Activated effector memory CD4-positive, alpha-beta T cell treated with anti-CD3 and anti-CD28 coated beads, Interleukin-2, amount 50 U/mL, for 16 hours (primary cell): ENCODE measurements around the gene UFSP1.
"Not testable (repeated sequence)": the region's sequence is repeated elsewhere in the genome, so short reads cannot be mapped to it uniquely, and the experiment has no call there.

Experiments
- DNase-seq: peaks from one replicate; pipeline ENCODE4 v3.0.0-alpha.2; 2020

Gene UFSP1

DNA sequence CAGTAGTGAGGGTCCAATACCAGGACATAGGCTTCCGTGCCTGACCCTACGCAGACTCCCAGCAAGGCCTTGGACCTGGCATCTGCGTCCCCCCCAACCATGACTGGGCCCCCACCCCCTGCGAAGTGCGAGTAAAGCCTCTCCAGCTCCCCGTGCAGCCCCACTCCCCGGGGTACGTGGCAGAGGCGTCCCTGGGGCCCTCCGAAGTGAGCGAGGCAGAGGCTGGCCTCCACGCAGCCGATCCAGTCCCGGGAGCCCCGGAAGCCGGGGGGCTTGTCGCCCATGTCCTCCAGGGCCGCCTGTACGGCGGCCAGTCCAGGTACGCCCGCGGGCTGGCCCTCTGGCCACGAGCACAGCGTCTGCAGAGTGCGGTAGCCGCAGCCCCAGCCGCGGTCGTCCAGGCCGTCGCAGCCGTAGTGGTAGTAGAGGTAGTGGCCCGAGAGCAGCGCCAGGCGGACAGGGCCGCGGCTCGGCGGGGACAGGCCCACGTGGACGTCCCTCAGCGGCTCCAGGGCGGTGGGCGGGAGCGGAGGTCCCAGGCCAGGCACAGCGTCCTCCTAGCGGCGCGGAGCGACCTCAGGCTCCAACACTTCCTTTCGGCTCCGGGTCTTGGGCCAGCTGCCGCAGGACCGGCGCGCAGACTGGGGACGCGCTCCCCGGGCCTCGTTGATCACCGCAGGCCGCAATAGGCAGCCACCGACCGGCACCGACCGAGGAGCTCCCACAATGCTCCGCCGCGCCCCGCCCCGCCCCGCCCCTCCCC, at the start of gene UFSP1:
Gene UFSP1, minus strand, starts transcription at position 728 of the 763 bp plus-strand sequence. Its CDS starts 444 bp downstream, at position 284.
- DNase-seq: no peak

DNA sequence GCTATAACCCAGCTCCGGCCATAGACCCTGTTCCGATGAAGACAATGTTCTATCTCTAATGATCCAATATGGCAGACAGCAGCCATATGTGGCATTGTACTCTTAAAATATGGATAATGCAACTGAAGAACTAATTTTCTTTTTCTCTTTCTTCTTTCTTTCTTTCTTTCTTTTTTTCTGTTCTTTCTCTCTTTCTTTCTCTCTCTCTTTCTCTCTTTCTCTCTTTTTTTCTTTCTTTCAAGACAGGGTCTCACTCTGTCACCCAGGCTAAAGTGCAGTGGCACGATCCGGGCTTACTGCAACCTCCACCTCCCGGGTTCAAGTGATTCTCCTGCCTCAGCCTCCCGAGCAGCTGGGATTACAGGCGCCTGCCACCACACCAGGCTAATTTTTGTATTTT, 46.7 kb upstream of the UFSP1 start:
- DNase-seq: not testable (repeated sequence)

- not testable (repeated sequence) for DNase-seq
These were observed 45.9 kb upstream of the UFSP1 start for GRCh38 chr7:100935381-100935780.

DNA sequence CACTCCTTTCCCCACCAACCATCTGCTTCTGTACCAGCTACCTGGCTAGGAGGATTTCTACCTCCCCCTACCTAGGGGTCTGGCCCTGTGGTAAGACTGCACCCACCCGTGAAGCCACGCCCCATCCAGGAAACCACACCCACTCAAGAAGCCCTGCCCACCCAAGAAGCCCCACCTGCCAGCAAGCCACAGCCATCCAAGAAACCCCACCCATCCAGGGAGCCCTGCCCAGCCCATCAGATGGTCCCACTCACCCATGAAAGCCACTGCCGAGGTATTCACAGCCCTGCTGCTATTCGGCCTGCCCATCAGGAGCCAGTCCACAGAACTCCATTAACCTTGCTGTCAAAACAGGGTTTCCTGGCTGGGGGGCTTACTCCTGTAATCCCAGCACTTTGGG, 44.2 kb upstream of the UFSP1 start:
- DNase-seq: no peak

- no peak for DNase-seq
These were observed 40.3 kb upstream of the UFSP1 start for GRCh38 chr7:100929808-100930174.

- not testable (repeated sequence) for DNase-seq
These were observed 34.1 kb upstream of the UFSP1 start for GRCh38 chr7:100923616-100924015.

DNA sequence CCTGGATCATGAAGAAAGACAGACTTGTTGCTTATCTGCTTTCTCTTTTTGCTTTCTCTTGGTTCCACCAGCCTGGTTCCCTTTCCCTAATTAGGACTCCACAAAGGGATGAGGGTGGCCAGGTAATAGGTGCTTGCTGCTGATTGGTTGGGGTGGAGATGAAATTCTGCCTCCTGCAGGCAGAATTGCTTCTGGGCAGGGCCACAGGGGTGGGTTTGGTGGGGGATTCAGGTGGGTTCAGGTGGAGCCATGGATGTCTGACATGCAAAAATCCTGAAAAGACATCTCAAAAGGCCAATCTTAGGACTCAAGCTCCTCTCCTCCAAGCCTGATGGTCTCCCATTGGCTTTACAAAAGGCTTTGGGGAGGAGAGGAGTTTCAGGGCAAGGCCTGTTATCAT, 31.5 kb upstream of the UFSP1 start:
- DNase-seq: no peak

GRCh38 chr7:100919779-100920437, 30.4 kb upstream of the UFSP1 start:
- not testable (repeated sequence) for DNase-seq

DNA sequence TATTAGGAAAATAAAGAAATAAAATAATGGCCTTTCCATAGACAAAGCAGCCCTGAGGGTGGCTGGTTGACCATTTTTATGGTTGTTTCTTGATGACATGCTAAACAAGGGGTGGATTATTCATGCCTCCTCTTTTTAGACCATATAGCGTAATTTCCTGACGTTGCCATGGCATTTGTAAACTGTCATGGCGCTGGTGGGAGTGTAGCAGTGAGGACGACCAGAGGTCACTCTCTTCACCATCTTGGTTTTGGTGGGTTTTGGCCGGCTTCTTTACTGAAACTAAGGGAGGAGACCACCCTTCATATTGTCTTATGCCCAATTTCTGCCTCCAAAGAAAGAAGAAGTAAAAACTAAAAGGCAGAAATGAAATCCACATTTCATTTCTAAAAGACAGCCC, 29.8 kb upstream of the UFSP1 start:
- DNase-seq: not testable (repeated sequence)

DNA sequence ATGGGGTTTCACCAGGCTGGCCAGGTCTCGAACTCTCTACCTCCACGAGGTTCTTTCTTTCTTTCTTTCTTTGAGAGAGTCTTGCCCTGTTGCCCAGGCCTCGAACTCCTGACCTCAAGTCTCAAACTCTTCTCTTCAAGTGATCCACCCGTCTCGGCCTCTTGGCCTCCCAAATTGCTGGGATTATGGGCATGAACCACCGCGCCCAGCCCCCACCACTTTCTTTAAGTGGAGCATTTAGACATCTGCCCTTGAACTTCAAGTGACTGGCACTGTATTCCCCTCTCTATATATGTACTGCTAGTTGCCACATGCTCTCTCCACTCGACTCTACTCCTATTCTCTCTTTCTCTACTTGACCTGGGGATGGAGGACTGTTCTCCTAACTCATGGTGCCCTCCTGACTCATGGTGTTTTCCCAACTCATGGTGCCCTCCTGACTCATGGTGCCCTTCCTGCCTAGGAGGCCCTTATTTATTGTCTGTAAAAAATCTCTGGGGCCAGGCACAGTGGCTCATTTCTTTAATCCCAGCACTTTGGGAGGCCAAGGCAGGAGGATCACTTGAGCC, 25.4 kb upstream of the UFSP1 start:
- no peak for DNase-seq

GRCh38 chr7:100914208-100914878, 24.8 kb upstream of the UFSP1 start:
- no peak for DNase-seq

DNA sequence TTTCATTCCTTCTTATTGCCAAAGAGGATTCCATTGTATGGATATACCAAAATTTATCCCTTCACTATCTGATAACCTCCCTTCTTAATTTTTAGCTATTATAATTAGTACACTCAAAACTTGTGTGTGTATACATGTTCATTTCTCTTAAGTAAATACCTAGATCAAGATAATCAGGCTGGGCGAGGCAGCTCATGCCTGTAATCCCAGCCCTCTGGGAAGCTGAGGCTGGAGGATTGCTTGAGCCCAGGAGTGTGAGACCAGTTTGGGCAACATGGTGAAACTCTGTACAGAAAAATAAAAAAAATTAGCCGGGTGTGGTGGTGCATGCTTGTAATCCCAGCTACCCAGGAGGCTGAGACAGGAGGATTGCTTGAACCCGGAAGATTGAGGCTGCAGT, 22.0 kb upstream of the UFSP1 start:
- no peak for DNase-seq

DNA sequence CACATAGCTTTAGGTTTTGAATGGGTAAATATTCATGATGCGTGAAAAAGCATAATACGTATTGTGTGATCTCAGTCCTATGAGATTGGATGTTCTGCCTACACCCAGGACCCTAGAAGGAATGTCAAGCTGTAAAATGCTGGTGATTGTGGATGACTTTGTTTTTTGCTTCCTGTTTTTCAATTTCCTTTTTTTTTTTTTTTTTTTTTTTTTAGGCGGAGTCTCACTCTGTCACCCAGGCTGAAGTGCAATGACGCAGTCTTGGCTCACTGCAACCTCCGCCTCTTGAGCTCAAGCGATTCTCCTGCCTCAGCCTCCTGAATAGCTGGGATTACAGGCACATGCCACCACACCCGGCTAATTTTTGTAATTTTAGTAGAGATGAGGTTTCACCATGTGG, 20.9 kb upstream of the UFSP1 start:
- not testable (repeated sequence) for DNase-seq

DNA sequence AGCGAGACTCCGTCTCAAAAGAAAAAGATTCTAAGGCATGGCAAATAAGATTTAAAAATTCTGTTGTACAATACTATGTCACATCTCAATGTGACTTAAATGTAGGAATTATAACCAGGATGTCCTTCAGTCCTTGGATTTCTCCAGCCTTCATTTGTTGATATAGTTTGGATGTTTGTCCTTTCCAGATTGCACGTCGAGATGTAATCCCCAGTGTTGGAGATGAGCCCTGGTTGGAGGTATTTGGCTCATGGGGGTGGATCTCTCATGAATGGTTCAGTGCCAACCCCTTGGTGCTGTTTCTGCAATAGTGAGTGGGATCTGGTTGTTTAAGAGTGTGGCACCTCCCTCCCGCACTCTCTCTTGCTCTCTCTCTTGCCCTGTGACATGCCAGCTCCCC, 19.0 kb upstream of the UFSP1 start:
- no peak for DNase-seq

DNA sequence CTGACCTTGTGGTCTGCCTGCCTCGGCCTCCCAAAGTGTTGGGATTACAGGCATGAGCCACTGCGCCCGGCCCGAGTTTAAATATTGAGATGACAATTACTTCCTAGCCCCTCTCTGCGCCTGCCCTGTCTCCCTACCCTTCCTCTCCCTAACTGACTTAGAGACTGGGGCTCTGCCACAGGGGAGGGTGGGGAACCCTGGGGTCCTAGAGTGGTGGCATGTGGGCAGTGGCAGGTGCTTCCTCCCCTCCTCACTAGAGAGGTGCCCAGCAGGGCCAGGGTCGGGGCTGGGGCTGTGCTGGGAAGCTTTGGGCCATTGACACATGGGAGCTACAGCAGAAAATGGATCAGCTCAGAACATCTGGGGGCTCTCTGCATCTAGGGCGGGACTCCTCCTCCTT, 13.1 kb upstream of the UFSP1 start:
- no peak for DNase-seq

DNA sequence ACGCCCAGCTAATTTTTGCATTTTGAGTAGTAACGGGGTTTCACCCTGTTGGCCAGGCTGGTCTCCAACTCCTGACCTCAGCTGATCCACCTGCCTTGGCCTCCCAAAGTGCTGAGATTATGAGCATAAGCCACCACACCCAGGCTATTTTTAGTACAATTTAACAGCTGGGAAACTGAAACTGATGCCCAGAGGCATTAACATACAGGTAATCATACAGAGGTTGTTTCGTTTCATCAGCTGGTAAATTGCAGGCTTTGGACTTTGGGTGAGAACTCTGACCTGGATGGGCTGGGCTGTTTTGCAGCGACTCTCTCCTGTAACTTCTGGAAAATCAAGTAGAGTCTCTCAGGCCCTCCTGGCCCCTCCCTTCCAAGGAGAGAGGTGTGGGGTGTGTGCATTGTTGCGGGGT, 12.4 kb upstream of the UFSP1 start:
- no peak for DNase-seq

GRCh38 chr7:100900978-100901377, 11.5 kb upstream of the UFSP1 start:
- no peak for DNase-seq

GRCh38 chr7:100899432-100899831, 9.9 kb upstream of the UFSP1 start:
- no peak for DNase-seq

- DNase-seq: no peak
These were observed 8.4 kb upstream of the UFSP1 start for GRCh38 chr7:100897772-100898454.

DNA sequence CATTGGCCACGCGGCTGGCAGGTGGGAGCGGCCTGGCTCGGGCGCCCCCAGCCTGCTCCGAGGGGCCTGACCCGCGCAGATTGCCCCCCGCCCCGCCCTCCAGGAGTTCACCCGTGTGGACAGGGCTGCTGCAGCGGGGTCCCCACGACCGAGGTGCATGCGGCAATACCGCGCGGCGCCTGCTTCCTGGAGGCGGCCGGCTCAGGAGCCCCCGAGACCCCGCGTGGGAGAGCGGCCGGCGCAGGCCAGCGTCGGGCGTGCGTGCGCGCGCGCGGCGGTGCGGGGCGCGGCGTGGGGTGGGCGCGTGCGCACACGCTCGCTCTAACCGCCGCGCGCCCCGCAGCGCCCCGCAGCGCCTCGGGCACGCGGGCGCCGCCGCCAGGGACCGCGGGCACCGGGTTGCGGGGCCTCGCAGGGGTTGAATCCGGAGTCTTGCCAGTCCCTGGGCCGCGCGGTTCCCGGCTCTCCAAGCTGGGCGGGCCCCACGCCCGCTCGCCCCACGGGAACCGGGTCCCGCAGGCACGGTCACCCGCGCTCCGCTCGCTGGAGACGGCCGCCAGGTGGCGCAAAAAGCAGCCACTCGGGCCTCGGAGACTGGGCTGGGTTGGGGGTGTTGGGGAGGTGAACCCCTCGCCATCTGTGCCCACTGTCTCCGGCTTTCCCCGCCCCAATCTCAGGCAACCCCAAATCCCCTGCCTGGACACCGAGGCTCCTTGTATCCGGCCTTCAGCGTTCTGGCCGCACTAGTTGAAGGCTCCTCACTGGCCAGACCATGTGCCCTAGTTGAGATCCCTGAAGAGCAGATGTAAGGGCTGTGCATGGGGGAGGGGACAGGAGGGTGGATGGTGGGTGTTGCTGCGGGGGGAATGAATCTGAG, 7.5 kb upstream of the UFSP1 start:
- DNase-seq: peak; percentile 91

DNA sequence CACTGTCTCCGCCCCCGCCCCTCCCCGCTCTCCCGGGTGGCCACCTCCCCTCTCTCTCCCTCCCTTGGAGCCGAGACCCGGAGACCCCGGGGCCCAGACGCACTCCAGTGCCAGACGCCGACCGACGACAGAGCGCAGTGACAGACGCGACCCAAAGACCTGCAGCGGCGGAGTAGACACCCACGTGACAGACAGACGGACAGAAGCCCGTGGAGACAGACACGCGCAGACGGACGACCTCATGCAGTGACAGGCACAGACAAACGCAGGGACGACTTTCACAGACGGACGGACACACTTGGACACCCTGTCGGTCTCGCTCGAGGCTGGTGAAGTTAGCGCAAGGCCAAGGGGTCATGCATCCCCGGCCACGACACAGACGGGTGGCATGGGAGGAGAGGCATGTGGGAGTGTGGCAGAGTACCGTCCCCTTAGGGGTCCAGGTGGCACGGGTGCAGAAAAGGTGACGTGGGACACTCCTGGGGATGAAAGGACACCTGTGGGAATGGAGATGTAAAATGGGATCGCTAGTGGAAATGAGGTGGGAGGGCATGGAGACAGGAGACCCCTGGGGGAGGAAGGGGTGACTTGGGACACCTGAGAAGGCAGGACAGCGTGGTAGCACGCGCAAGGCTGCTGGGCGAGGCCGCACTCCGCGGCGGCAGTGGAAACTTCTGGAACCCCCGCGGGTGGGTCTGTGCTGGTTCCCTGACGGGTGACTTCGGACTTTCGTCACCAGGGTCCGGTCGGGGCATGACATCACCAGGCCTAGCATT, 6.6 kb upstream of the UFSP1 start:
- DNase-seq: peak; percentile 74

DNA sequence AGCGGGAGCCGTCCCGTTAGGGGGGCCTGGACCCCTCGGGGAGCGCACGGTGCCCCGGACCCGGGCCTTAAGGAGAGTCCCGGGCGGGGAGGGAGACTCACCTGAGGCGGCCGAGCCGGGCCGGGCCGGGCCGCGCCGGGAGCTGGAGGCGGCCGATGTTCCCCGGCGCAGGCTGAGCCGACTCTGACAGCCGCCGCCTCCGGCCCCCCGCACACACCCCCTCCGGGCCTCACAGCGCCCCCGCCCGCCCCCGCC, 6.1 kb upstream of the UFSP1 start, which contains the start of gene ACHE:
Gene ACHE, minus strand, starts transcription at position 188 of the 255 bp plus-strand sequence. CDS start 1,656 bp downstream, outside the sequence.
- DNase-seq: no peak
